ENCODE data around the gene ZFTA. TPM values are rescaled to one million over a fixed set of nuclear protein-coding genes. Genes with fewer than 3 reads are reported as not detected.

The ZFTA gene
- polyA plus RNA-seq, 2 donors: 2.6 to 3.3 TPM

- Histone ChIP-seq H3K27ac (ENCODE audit: low read depth in 2 of 2, low read length in 1 of 2) (peak overlapping the region in 1 of 2 donors; percentile 35), H3K4me1 (ENCODE audit: control insufficient read depth in 2 of 2, insufficient read depth in 2 of 2, low read length in 1 of 2) (peaks cover 2 to 4% of the 10 kb centered on the region in 2 donors), H3K36me3 (ENCODE audit: control insufficient read depth in 2 of 2, insufficient read depth in 2 of 2, low read length in 1 of 2) (peaks cover 0 to 3% of the 10 kb centered on the region in 2 donors), H3K4me3 (ENCODE audit: low read depth in 1 of 2, low read length in 2 of 2) (no peak overlapping the region), H3K27me3 (ENCODE audit: control insufficient read depth in 1 of 2, insufficient read depth in 2 of 2, low read length in 2 of 2) (no peaks in the 10 kb centered on the region), H3K9me3 (ENCODE audit: control insufficient read depth in 2 of 2, insufficient read depth in 1 of 2, low read depth in 1 of 2, low read length in 1 of 2) (no peaks in the 10 kb centered on the region)
- 48 to 52% methylated on average over 7 of the region's 7 CpGs for WGBS, 2 donors
Observed at GRCh38 chr11:63766531-63767235, 1.9 kb downstream of the ZFTA start.

- WGBS, 2 donors: 78 to 85% methylated on average over 18 of the region's 18 CpGs
- H3K4me1 ChIP-seq (ENCODE audit: control insufficient read depth in 2 of 2, insufficient read depth in 2 of 2, low read length in 1 of 2): peaks cover 4 to 5% of the 10 kb centered on the region in 2 donors
- no peaks in the 10 kb centered on the region for H3K27me3 ChIP-seq (ENCODE audit: control insufficient read depth in 1 of 2, insufficient read depth in 2 of 2, low read length in 2 of 2)
- no peak overlapping the region for H3K27ac ChIP-seq (ENCODE audit: low read depth in 2 of 2, low read length in 1 of 2)
- no peak overlapping the region for H3K4me3 ChIP-seq (ENCODE audit: low read depth in 1 of 2, low read length in 2 of 2)
- peaks cover 0 to 3% of the 10 kb centered on the region in 2 donors for H3K36me3 ChIP-seq (ENCODE audit: control insufficient read depth in 2 of 2, insufficient read depth in 2 of 2, low read length in 1 of 2)
- no peaks in the 10 kb centered on the region for H3K9me3 ChIP-seq (ENCODE audit: control insufficient read depth in 2 of 2, insufficient read depth in 1 of 2, low read depth in 1 of 2, low read length in 1 of 2)
Observed at GRCh38 chr11:63765688-63766241, 2.8 kb downstream of the ZFTA start.

GRCh38 chr11:63764679-63765647, 3.6 kb downstream of the ZFTA start:
- H3K36me3 ChIP-seq (ENCODE audit: control insufficient read depth in 2 of 2, insufficient read depth in 2 of 2, low read length in 1 of 2): peaks cover 0 to 3% of the 10 kb centered on the region in 2 donors
- H3K4me3 ChIP-seq (ENCODE audit: low read depth in 1 of 2, low read length in 2 of 2): no peak overlapping the region
- no peaks in the 10 kb centered on the region for H3K9me3 ChIP-seq (ENCODE audit: control insufficient read depth in 2 of 2, insufficient read depth in 1 of 2, low read depth in 1 of 2, low read length in 1 of 2)
- peaks cover 4 to 5% of the 10 kb centered on the region in 2 donors for H3K4me1 ChIP-seq (ENCODE audit: control insufficient read depth in 2 of 2, insufficient read depth in 2 of 2, low read length in 1 of 2)
- no peaks in the 10 kb centered on the region for H3K27me3 ChIP-seq (ENCODE audit: control insufficient read depth in 1 of 2, insufficient read depth in 2 of 2, low read length in 2 of 2)
- WGBS, 2 donors: 64 to 80% methylated on average over 22 to 30 of the region's 30 CpGs
- H3K27ac ChIP-seq (ENCODE audit: low read depth in 2 of 2, low read length in 1 of 2): peak overlapping the region in 1 of 2 donors; percentile 37

- Histone ChIP-seq H3K4me1 (ENCODE audit: control insufficient read depth in 2 of 2, insufficient read depth in 2 of 2, low read length in 1 of 2) (peaks cover 4 to 5% of the 10 kb centered on the region in 2 donors), H3K9me3 (ENCODE audit: control insufficient read depth in 2 of 2, insufficient read depth in 1 of 2, low read depth in 1 of 2, low read length in 1 of 2) (no peaks in the 10 kb centered on the region), H3K27me3 (ENCODE audit: control insufficient read depth in 1 of 2, insufficient read depth in 2 of 2, low read length in 2 of 2) (no peaks in the 10 kb centered on the region), H3K4me3 (ENCODE audit: low read depth in 1 of 2, low read length in 2 of 2) (no peak overlapping the region), H3K27ac (ENCODE audit: low read depth in 2 of 2, low read length in 1 of 2) (peak overlapping the region in 1 of 2 donors; percentile 37), H3K36me3 (ENCODE audit: control insufficient read depth in 2 of 2, insufficient read depth in 2 of 2, low read length in 1 of 2) (peaks cover 0 to 3% of the 10 kb centered on the region in 2 donors)
- 72 to 84% methylated on average over 14 to 23 of the region's 23 CpGs for WGBS, 2 donors
Observed at GRCh38 chr11:63764340-63764678, 4.3 kb downstream of the ZFTA start.

GRCh38 chr11:63763496-63764339, 4.9 kb downstream of the ZFTA start:
- no peaks in the 10 kb centered on the region for H3K9me3 ChIP-seq (ENCODE audit: control insufficient read depth in 2 of 2, insufficient read depth in 1 of 2, low read depth in 1 of 2, low read length in 1 of 2)
- peaks cover 0 to 3% of the 10 kb centered on the region in 2 donors for H3K36me3 ChIP-seq (ENCODE audit: control insufficient read depth in 2 of 2, insufficient read depth in 2 of 2, low read length in 1 of 2)
- peak overlapping the region; percentile 29 to 50 for H3K27ac ChIP-seq (ENCODE audit: low read depth in 2 of 2, low read length in 1 of 2)
- no peaks in the 10 kb centered on the region for H3K27me3 ChIP-seq (ENCODE audit: control insufficient read depth in 1 of 2, insufficient read depth in 2 of 2, low read length in 2 of 2)
- 68 to 70% methylated on average over 56 to 82 of the region's 82 CpGs for WGBS, 2 donors
- peak overlapping the region; percentile 32 to 39 for H3K4me3 ChIP-seq (ENCODE audit: low read depth in 1 of 2, low read length in 2 of 2)
- H3K4me1 ChIP-seq (ENCODE audit: control insufficient read depth in 2 of 2, insufficient read depth in 2 of 2, low read length in 1 of 2): peaks cover 4 to 5% of the 10 kb centered on the region in 2 donors

- Histone ChIP-seq H3K9me3 (ENCODE audit: control insufficient read depth in 2 of 2, insufficient read depth in 1 of 2, low read depth in 1 of 2, low read length in 1 of 2) (no peaks in the 10 kb centered on the region), H3K4me3 (ENCODE audit: low read depth in 1 of 2, low read length in 2 of 2) (peak overlapping the region; percentile 32 to 39), H3K4me1 (ENCODE audit: control insufficient read depth in 2 of 2, insufficient read depth in 2 of 2, low read length in 1 of 2) (peaks cover 4 to 5% of the 10 kb centered on the region in 2 donors), H3K27ac (ENCODE audit: low read depth in 2 of 2, low read length in 1 of 2) (peak overlapping the region; percentile 29 to 50), H3K27me3 (ENCODE audit: control insufficient read depth in 1 of 2, insufficient read depth in 2 of 2, low read length in 2 of 2) (no peaks in the 10 kb centered on the region), H3K36me3 (ENCODE audit: control insufficient read depth in 2 of 2, insufficient read depth in 2 of 2, low read length in 1 of 2) (peaks cover 0 to 3% of the 10 kb centered on the region in 2 donors)
- WGBS, 2 donors: 27 to 39% methylated on average over 88 to 96 of the region's 96 CpGs
Observed at GRCh38 chr11:63762654-63763495, 5.7 kb downstream of the ZFTA start.

- peaks cover 0 to 3% of the 10 kb centered on the region in 2 donors for H3K36me3 ChIP-seq (ENCODE audit: control insufficient read depth in 2 of 2, insufficient read depth in 2 of 2, low read length in 1 of 2)
- H3K27ac ChIP-seq (ENCODE audit: low read depth in 2 of 2, low read length in 1 of 2): no peak overlapping the region
- H3K4me1 ChIP-seq (ENCODE audit: control insufficient read depth in 2 of 2, insufficient read depth in 2 of 2, low read length in 1 of 2): peaks cover 4 to 5% of the 10 kb centered on the region in 2 donors
- peak overlapping the region in 1 of 2 donors; percentile 32 for H3K4me3 ChIP-seq (ENCODE audit: low read depth in 1 of 2, low read length in 2 of 2)
- no peaks in the 10 kb centered on the region for H3K27me3 ChIP-seq (ENCODE audit: control insufficient read depth in 1 of 2, insufficient read depth in 2 of 2, low read length in 2 of 2)
- 45 to 52% methylated on average over 34 of the region's 34 CpGs for WGBS, 2 donors
- H3K9me3 ChIP-seq (ENCODE audit: control insufficient read depth in 2 of 2, insufficient read depth in 1 of 2, low read depth in 1 of 2, low read length in 1 of 2): no peaks in the 10 kb centered on the region
Observed at GRCh38 chr11:63761931-63762653, 6.5 kb downstream of the ZFTA start.

GRCh38 chr11:63761188-63761587, 7.4 kb downstream of the ZFTA start:
- Histone ChIP-seq H3K27ac (ENCODE audit: low read depth in 2 of 2, low read length in 1 of 2) (no peak overlapping the region), H3K9me3 (ENCODE audit: control insufficient read depth in 2 of 2, insufficient read depth in 1 of 2, low read depth in 1 of 2, low read length in 1 of 2) (no peaks in the 10 kb centered on the region), H3K36me3 (ENCODE audit: control insufficient read depth in 2 of 2, insufficient read depth in 2 of 2, low read length in 1 of 2) (peaks cover 3% of the 10 kb centered on the region in 2 donors), H3K27me3 (ENCODE audit: control insufficient read depth in 1 of 2, insufficient read depth in 2 of 2, low read length in 2 of 2) (no peaks in the 10 kb centered on the region), H3K4me1 (ENCODE audit: control insufficient read depth in 2 of 2, insufficient read depth in 2 of 2, low read length in 1 of 2) (peaks cover 3 to 4% of the 10 kb centered on the region in 2 donors), H3K4me3 (ENCODE audit: low read depth in 1 of 2, low read length in 2 of 2) (no peak overlapping the region)
- WGBS, 2 donors: 83% methylated on average over 10 of the region's 10 CpGs

All from esophagus (tissue), 2 donors.